Osteoblast (primary cell): ENCODE measurements around the gene EPHA1. TPM values are rescaled to one million over a fixed set of nuclear protein-coding genes. Genes with fewer than 3 reads are reported as not detected.

Experiments
- DNase-seq: peaks from one replicate; pipeline ENCODE4 v3.0.0; 2011; ENCODE audit warnings: low spot score, mixed read lengths; ENCODE audit not compliant: insufficient read length; ENCODE audit errors: missing footprints
- H2AFZ ChIP-seq: 2 replicates; pipeline ENCODE4 v1.6.0; 2011; ENCODE audit warnings: mild to moderate bottlenecking, low read length
- H3K27ac ChIP-seq: 2 replicates; pipeline ENCODE4 v1.5.1; 2011; ENCODE audit warnings: mild to moderate bottlenecking, low read depth, low read length, moderate library complexity
- H3K27me3 ChIP-seq: 2 replicates; pipeline ENCODE4 v1.6.0; 2012; ENCODE audit warnings: mild to moderate bottlenecking, control low read depth, inconsistent platforms, low read length, moderate library complexity; ENCODE audit not compliant: insufficient read depth
- H3K36me3 ChIP-seq: 2 replicates; pipeline ENCODE4 v1.5.1; 2011; ENCODE audit warnings: mild to moderate bottlenecking, low read length, control low read depth, moderate library complexity; ENCODE audit not compliant: insufficient read depth
- H3K4me1 ChIP-seq: 2 replicates; pipeline ENCODE4 v1.5.1; 2011; ENCODE audit warnings: mild to moderate bottlenecking, low read length, control low read depth, moderate library complexity; ENCODE audit not compliant: insufficient read depth
- H3K4me2 ChIP-seq: 2 replicates; pipeline ENCODE4 v1.6.0; 2011; ENCODE audit warnings: mild to moderate bottlenecking, low read length; ENCODE audit not compliant: insufficient read depth
- H3K4me3 ChIP-seq: fragments of 200-600 bp; sonication (generic); 3 replicates; pipeline ENCODE4 v1.5.1; 2012; ENCODE audit warnings: mild to moderate bottlenecking, low read length, inconsistent platforms; ENCODE audit not compliant: insufficient read depth
- H3K79me2 ChIP-seq: 2 replicates; pipeline ENCODE4 v1.6.0; 2012; ENCODE audit warnings: mild to moderate bottlenecking, low read length, control low read depth, inconsistent platforms; ENCODE audit not compliant: insufficient read depth
- H3K9me3 ChIP-seq: 2 replicates; pipeline ENCODE4 v1.5.1; 2011; ENCODE audit warnings: low read depth, low read length, control low read depth
- H4K20me1 ChIP-seq: 2 replicates; pipeline ENCODE4 v1.6.0; 2012; ENCODE audit warnings: mild to moderate bottlenecking, low read length, control low read depth; ENCODE audit not compliant: insufficient read depth
- total RNA-seq: library from RNA; depleted of rRNA; stranded (reverse); fragments of >200 nt; gene quantifications from 2 replicates; pipeline ENCODE4 v1.2.3, GENCODE V29; 2012
- TF ChIP-seq, protein P1 (sequence below): IDR thresholded peaks from 2 replicates; pipeline ENCODE4 v1.5.1; 2011; ENCODE audit warnings: mild to moderate bottlenecking, low read depth, low read length, moderate library complexity; ENCODE audit errors: extremely low read depth

EPHA1 gene
- total RNA-seq, 1 donor = not detected

DNA sequence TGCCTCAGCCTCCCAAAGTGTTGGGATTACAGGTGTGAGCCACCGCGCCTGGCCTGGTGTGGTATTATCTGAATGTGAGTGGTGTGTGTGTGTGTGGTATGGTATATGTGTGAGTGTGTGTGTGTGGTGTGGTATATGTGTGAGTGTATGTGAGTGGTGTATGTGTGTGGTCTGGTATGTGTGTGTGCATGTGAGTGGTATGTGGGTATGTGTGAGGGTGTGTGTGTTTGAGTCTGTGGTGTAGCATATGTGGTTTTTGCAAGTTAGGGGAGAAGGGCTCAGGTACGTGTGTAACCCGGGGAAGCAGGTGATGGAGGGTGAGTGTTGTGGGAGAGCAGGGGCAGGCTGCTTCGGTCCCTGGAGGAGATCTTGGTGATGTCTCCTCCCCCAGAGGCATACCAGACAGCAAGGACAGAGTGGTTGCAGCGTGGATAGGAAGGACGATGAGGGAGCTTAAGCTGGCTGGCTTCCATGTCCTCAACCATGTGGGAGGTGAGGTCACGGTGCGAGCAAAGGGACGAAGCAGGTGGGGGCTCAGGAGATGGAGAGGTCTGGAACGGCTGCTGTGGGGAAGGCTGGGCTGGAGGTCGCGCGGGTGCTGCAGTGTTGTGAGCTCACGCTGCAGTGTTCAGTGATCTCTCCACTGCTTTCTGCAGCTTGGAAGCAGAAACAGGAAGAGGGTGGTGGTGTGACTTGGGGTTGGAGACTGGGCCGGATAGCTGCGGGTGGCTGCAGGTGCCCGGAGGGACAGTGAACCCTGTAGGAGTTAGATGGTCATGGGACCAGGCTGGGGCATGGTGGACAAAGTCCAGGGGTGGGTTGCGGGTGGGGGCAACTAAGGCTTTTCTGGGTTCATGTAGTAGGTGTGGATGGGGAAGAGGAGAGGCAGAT lies 22.5 kb downstream of the EPHA1 start:
- Histone ChIP-seq H3K4me2 (peak overlapping the region; percentile 92), H3K27ac (no peak overlapping the region), H3K36me3 (peaks cover 85% of the 10 kb centered on the region), H2AFZ (no peak overlapping the region), H3K4me1 (peaks cover 53% of the 10 kb centered on the region), H3K9me3 (no peaks in the 10 kb centered on the region), H3K4me3 (peak overlapping the region; percentile 3), H3K27me3 (no peaks in the 10 kb centered on the region), H3K79me2 (peaks cover 68% of the 10 kb centered on the region), H4K20me1 (peaks cover 91% of the 10 kb centered on the region)
- DNase-seq = peak; percentile 81
- TF ChIP-seq, protein P1, sequence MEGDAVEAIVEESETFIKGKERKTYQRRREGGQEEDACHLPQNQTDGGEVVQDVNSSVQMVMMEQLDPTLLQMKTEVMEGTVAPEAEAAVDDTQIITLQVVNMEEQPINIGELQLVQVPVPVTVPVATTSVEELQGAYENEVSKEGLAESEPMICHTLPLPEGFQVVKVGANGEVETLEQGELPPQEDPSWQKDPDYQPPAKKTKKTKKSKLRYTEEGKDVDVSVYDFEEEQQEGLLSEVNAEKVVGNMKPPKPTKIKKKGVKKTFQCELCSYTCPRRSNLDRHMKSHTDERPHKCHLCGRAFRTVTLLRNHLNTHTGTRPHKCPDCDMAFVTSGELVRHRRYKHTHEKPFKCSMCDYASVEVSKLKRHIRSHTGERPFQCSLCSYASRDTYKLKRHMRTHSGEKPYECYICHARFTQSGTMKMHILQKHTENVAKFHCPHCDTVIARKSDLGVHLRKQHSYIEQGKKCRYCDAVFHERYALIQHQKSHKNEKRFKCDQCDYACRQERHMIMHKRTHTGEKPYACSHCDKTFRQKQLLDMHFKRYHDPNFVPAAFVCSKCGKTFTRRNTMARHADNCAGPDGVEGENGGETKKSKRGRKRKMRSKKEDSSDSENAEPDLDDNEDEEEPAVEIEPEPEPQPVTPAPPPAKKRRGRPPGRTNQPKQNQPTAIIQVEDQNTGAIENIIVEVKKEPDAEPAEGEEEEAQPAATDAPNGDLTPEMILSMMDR = no peak

DNA sequence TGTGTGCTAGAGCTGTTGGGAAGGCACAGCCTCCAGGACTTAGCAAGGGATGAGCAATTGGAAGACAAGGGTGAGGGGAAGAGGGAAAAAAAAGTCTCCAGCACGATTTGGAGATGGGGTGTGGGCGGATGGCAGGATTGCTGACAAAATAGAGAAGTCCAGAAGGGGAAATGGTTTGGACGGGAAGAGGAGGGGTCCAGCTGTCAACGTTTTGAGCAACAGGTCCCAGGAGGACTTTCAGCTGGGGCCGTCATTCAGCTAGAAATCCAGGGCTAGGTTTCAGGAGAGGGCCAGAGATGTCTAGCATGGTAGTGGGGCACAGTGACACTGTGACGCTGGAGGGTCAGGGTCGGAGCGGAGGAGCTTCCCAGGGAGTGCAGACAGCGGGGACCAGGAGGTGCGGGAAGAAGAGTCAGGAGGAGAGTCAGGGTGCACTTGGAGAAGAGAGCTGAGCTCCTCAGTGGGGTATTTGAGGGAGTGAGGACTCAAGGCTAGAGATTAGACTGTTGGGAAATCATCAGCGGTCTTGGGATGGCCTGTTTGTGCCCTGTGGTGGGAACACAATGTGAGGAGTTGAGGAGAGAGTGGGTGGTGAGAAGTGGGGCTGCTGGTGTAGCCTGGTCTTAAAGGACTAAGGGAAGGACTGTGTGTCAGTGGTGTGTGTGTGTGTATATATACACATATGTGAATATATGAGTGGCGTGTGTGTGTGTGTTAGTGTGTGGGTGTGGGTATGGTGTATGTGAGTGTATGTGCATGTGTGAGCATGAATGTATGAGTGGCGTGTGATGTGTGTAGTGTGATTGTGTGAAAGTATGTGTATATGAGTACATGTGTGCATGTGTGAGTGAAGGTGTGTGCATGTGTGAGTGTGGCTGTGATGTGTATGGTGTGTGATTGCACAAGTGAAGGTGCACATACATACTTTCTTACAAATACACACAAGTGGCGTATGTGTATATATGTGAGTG lies 23.7 kb downstream of the EPHA1 start:
- peaks cover 68% of the 10 kb centered on the region for H3K79me2 ChIP-seq
- H3K27me3 ChIP-seq = no peaks in the 10 kb centered on the region
- no peak overlapping the region for H2AFZ ChIP-seq
- peak overlapping the region; percentile 86 for H3K27ac ChIP-seq
- peak; percentile 74 for DNase-seq
- H3K4me1 ChIP-seq = peaks cover 41% of the 10 kb centered on the region
- TF ChIP-seq, protein P1 = no peak
- H3K4me3 ChIP-seq = peak overlapping the region; percentile 87
- peaks cover 79% of the 10 kb centered on the region for H4K20me1 ChIP-seq
- H3K9me3 ChIP-seq = no peaks in the 10 kb centered on the region
- H3K36me3 ChIP-seq = peaks cover 73% of the 10 kb centered on the region
- H3K4me2 ChIP-seq = peak overlapping the region; percentile 92

DNA sequence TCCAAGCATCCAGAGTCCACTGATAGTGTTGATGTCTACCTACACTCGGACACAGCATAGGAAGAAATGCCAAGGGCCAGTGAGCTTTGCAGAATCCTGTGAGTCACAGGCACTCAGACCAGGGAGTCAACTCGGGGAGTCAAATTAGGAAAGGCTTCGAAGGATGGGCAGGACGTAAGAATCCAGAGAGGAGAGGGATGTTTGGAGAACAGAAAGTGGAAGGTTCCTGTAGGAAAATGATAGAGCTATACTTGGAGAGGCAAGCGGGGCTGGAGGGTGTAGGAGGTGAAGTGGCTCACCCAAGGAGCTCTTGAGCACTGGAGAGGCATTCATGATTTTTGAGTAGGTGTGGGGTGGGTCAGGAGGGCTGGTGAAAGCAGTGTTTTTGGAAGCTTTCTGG lies 24.5 kb downstream of the EPHA1 start:
- no peaks in the 10 kb centered on the region for H3K27me3 ChIP-seq
- peaks cover 47% of the 10 kb centered on the region for H3K4me1 ChIP-seq
- TF ChIP-seq, protein P1 = no peak
- peak overlapping the region; percentile 92 for H3K4me2 ChIP-seq
- H3K27ac ChIP-seq = peak overlapping the region; percentile 86
- H3K4me3 ChIP-seq = peak overlapping the region; percentile 87
- H2AFZ ChIP-seq = no peak overlapping the region
- DNase-seq = peak; percentile 96
- peaks cover 76% of the 10 kb centered on the region for H3K79me2 ChIP-seq
- H3K9me3 ChIP-seq = no peaks in the 10 kb centered on the region
- peaks cover 65% of the 10 kb centered on the region for H3K36me3 ChIP-seq
- peaks cover 71% of the 10 kb centered on the region for H4K20me1 ChIP-seq
